GM23248 (cell line): ENCODE data around the gene SRGN. TPM values are rescaled to one million over a fixed set of nuclear protein-coding genes. Genes with fewer than 3 reads are reported as not detected.
A peak's percentile ranks its signal among the peaks of the same experiment; 100 is the strongest.

Experiments used
- DNase-seq: peaks from one replicate; pipeline ENCODE4 v3.0.0-alpha.2; 2015
- H2AFZ ChIP-seq: fragments of 200-600 bp; sonication (generic); 2 replicates; pipeline ENCODE4 v1.6.1; 2016; ENCODE audit warnings: antibody characterized with exemption
- H3F3A ChIP-seq: fragments of 200-600 bp; sonication (generic); 2 replicates; pipeline ENCODE4 v1.6.1; 2016; ENCODE audit warnings: mild to moderate bottlenecking, antibody characterized with exemption, mixed run types; ENCODE audit not compliant: insufficient read depth
- H3K27ac ChIP-seq: fragments of 200-600 bp; sonication (generic); 2 replicates; pipeline ENCODE4 v1.5.1; 2016; ENCODE audit warnings: mild to moderate bottlenecking
- H3K27me3 ChIP-seq: fragments of 200-600 bp; sonication (generic); replicated peaks from 2 replicates; pipeline ENCODE4 v1.6.1; 2016; ENCODE audit warnings: mild to moderate bottlenecking; ENCODE audit not compliant: insufficient read depth
- H3K36me3 ChIP-seq: fragments of 200-600 bp; sonication (generic); 2 replicates; pipeline ENCODE4 v1.6.1; 2016; ENCODE audit warnings: low read depth, mild to moderate bottlenecking
- H3K4me1 ChIP-seq: fragments of 200-600 bp; sonication (generic); 2 replicates; pipeline ENCODE4 v1.6.1; 2016; ENCODE audit warnings: mild to moderate bottlenecking; ENCODE audit not compliant: insufficient read depth
- H3K4me2 ChIP-seq: fragments of 200-600 bp; sonication (generic); one replicate; pipeline ENCODE4 v1.6.1; 2016; ENCODE audit warnings: mild to moderate bottlenecking; ENCODE audit not compliant: unreplicated experiment
- H3K4me3 ChIP-seq: fragments of 200-600 bp; sonication (generic); 2 replicates; pipeline ENCODE4 v1.5.1; 2016; ENCODE audit warnings: mild to moderate bottlenecking
- H3K79me2 ChIP-seq: fragments of 200-600 bp; sonication (generic); 2 replicates; pipeline ENCODE4 v1.6.1; 2016; ENCODE audit warnings: mild to moderate bottlenecking; ENCODE audit not compliant: insufficient read depth
- H3K9ac ChIP-seq: fragments of 200-600 bp; sonication (generic); 2 replicates; pipeline ENCODE4 v1.6.1; 2016; ENCODE audit warnings: mild to moderate bottlenecking
- H3K9me2 ChIP-seq: fragments of 200-600 bp; sonication (generic); 2 replicates; pipeline ENCODE4 v1.6.1; 2016; ENCODE audit warnings: mixed run types, mild to moderate bottlenecking, moderate library complexity; ENCODE audit not compliant: insufficient read depth
- H3K9me3 ChIP-seq: fragments of 200-600 bp; sonication (generic); one replicate; pipeline ENCODE4 v1.6.1; 2017; ENCODE audit warnings: low read depth
- H4K20me1 ChIP-seq: fragments of 200-600 bp; sonication (generic); 2 replicates; pipeline ENCODE4 v1.6.0; 2016; ENCODE audit not compliant: insufficient read depth
- EZH2 ChIP-seq: fragments of 200-600 bp; sonication (generic); IDR thresholded peaks from 2 replicates; pipeline ENCODE4 v1.6.1; 2018; ENCODE audit warnings: antibody characterized with exemption, mild to moderate bottlenecking; ENCODE audit not compliant: insufficient read depth, poor library complexity, severe bottlenecking
- EZH2phosphoT487 ChIP-seq: fragments of 200-600 bp; sonication (generic); IDR thresholded peaks from 2 replicates; pipeline ENCODE4 v1.6.1; 2018; ENCODE audit warnings: antibody characterized with exemption, moderate library complexity, mild to moderate bottlenecking, low read depth; ENCODE audit not compliant: insufficient read depth
- WGBS, 2 experiments: methylation state at CpG; one replicate each; pipeline ENCODE4 v1.1.6; 2015 to 2017; ENCODE audit warnings: low lambda C conversion rate in 2 of 2, low coverage in 1 of 2; ENCODE audit errors: missing lambda C conversion rate in 2 of 2; 5-methylcytosine and 5-hydroxymethylcytosine counted together
- in situ Hi-C: fragments of 300-500 bp; cut with MboI; formaldehyde crosslinking; loops from 2 replicates; pipeline ENCODE4 v1.15.0; 2020
- polyA plus RNA-seq: library from polyadenylated mRNA; unstranded; fragments of >200 nt; fragmentation: Nextera tagmentation; extraction: Ambion mirVana; gene quantifications from 2 replicates; pipeline ENCODE4 v1.2.1, GENCODE V29; 2016
- total RNA-seq: library from RNA; depleted of rRNA; stranded (reverse); fragments of >200 nt; shearing (Covaris generic); gene quantifications from 2 replicates; pipeline ENCODE4 v1.2.3, GENCODE V29; 2014

The SRGN gene
- total and polyA plus RNA-seq, 2 experiments from 2014 or later, result 89.9 to 136 TPM

DNA sequence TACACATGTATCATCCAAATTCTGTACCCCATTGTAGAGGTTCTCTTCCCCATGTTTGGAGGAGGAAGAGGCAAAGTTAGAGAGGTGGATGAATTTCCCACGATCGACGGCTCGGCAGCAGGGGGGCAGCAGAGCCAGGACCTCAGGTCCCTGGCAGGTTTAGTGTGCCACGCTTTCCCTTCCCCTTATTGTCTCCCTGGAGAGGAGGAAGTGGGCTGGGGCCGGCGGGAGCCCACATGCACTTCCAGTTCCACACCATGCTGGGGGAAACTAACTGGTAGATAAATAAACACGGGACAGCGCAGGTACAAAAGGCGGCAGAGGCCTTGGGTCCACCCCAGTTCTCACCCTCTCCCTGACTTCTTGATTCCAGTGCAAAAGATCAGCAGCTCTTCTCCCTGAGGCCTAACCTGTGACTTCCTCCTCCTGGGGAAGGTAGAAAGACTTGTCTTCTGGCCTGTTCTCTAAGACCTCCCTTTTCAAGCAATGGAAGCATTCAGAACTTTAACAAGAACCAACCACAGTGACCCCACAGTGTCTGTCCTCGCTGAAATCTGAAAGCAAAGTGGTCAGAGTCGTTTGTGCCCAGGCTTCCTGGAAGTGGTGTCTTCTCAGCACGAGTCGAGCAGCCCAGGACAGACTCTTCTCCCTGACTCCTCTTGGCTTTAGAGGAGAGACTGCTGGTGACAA is 30.5 kb upstream of the SRGN start:
- Histone ChIP-seq H4K20me1 (no peaks in the 10 kb centered on the region), H3K36me3 (no peaks in the 10 kb centered on the region), H3K27me3 (no peaks in the 10 kb centered on the region), H2AFZ (peak overlapping the region; percentile 79), H3K9me2 (no peaks in the 10 kb centered on the region), H3K27ac (peak overlapping the region; percentile 75), H3K9me3 (no peaks in the 10 kb centered on the region), H3K4me1 (peaks cover 48% of the 10 kb centered on the region), H3K9ac (peak overlapping the region; percentile 51), H3F3A (peaks cover 25% of the 10 kb centered on the region), H3K4me2 (peak overlapping the region; percentile 49), H3K79me2 (no peaks in the 10 kb centered on the region), H3K4me3 (no peak overlapping the region)
- in situ Hi-C loops, result no loop called here
- no peak for DNase-seq
- TF ChIP-seq EZH2phosphoT487, result no peak
- no peak for TF ChIP-seq EZH2
- WGBS, 2 experiments, result 55% methylated on average over 14 of the region's 14 CpGs

GRCh38 chr10:69057951-69058297 is 30.0 kb upstream of the SRGN start:
- WGBS, 2 experiments, result 0% methylated on average over 1 of the region's 1 CpG
- Histone ChIP-seq H4K20me1 (no peaks in the 10 kb centered on the region), H3K4me2 (peak overlapping the region; percentile 49), H3K36me3 (no peaks in the 10 kb centered on the region), H3F3A (peaks cover 30% of the 10 kb centered on the region), H3K27ac (peak overlapping the region; percentile 75), H2AFZ (peak overlapping the region; percentile 79), H3K79me2 (no peaks in the 10 kb centered on the region), H3K4me3 (no peak overlapping the region), H3K9me3 (no peaks in the 10 kb centered on the region), H3K9me2 (no peaks in the 10 kb centered on the region), H3K9ac (peak overlapping the region; percentile 51), H3K27me3 (no peaks in the 10 kb centered on the region), H3K4me1 (peaks cover 53% of the 10 kb centered on the region)
- TF ChIP-seq EZH2, result no peak
- no peak for TF ChIP-seq EZH2phosphoT487
- in situ Hi-C loops, result no loop called here
- peak; percentile 72 for DNase-seq

DNA sequence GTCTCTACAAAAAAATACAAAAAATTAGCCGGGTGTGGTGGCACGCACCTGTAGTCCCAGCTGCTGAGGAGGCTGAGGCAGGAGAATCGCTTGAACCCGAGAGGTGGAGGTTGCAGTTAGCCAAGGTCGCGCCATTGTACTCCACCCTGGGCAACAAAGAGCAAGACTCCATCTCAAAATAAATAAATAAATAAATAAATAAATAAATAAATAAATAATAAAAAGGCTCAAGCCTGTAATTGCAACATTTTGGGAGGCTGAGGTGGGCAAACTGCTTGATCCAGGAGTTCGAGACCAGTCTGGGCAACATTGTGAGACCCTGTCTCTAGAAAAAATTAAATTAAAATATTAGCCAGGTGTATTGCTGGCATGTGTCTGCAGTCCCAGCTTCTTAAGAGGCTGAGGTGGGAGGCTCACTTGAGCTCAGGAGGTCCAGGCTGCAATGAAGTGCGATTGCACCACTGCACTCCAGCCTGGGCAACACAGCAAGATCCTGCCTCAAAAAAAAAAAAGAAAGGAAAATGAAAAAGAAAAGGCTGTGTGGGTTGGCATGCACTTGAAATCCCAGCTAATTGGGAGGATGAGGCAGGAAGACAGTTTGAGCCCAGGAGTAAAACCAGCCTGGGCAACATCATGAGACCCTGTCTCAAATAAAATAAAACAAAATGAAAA is 27.6 kb upstream of the SRGN start:
- H4K20me1 ChIP-seq, result no peaks in the 10 kb centered on the region
- H3K4me1 ChIP-seq, result peaks cover 64% of the 10 kb centered on the region
- no peak overlapping the region for H3K4me2 ChIP-seq
- peaks cover 39% of the 10 kb centered on the region for H3F3A ChIP-seq
- H3K27me3 ChIP-seq, result no peaks in the 10 kb centered on the region
- H3K36me3 ChIP-seq, result no peaks in the 10 kb centered on the region
- in situ Hi-C loops, result no loop called here
- TF ChIP-seq EZH2 (no peak), EZH2phosphoT487 (no peak)
- no peaks in the 10 kb centered on the region for H3K9me2 ChIP-seq
- H3K79me2 ChIP-seq, result no peaks in the 10 kb centered on the region
- DNase-seq, result no peak
- H3K4me3 ChIP-seq, result no peak overlapping the region
- no peak overlapping the region for H3K9ac ChIP-seq
- H3K9me3 ChIP-seq, result no peaks in the 10 kb centered on the region
- 97 to 98% methylated on average over 8 of the region's 8 CpGs for WGBS, 2 experiments
- H3K27ac ChIP-seq, result no peak overlapping the region
- no peak overlapping the region for H2AFZ ChIP-seq

- Histone ChIP-seq H3K27ac (peak overlapping the region; percentile 83), H3K4me3 (peak overlapping the region; percentile 61), H3K79me2 (no peaks in the 10 kb centered on the region), H3K4me1 (peaks cover 64% of the 10 kb centered on the region), H2AFZ (peak overlapping the region; percentile 40; the same call in 1 of the 2 replicates), H3K9me2 (no peaks in the 10 kb centered on the region), H3K9me3 (no peaks in the 10 kb centered on the region), H3F3A (peaks cover 52% of the 10 kb centered on the region), H3K27me3 (no peaks in the 10 kb centered on the region), H4K20me1 (no peaks in the 10 kb centered on the region), H3K9ac (peak overlapping the region; percentile 69), H3K4me2 (peak overlapping the region; percentile 73), H3K36me3 (no peaks in the 10 kb centered on the region)
- DNase-seq, result peak; percentile 98
- TF ChIP-seq EZH2 (no peak), EZH2phosphoT487 (peak; percentile 90; the same call in 1 of the 2 replicates)
- in situ Hi-C loops, result no loop called here
- whole genome bisulfite sequencing, 2 experiments, result 10 to 15% methylated on average over 20 of the region's 20 CpGs
Observed at GRCh38 chr10:69061305-69062161, 26.4 kb upstream of the SRGN start.
